Dermis microvascular lymphatic vessel endothelial cell (primary cell): ENCODE measurements around the gene CDHR3. TPM values are rescaled to one million over a fixed set of nuclear protein-coding genes. Genes with fewer than 3 reads are reported as not detected.
A peak's percentile ranks its signal among the peaks of the same experiment; 100 is the strongest.

Experiments used
- DNase-seq, 2 donors: peaks; one replicate each; pipeline versions ENCODE4 v3.0.0 to v3.0.0-alpha.2; 2010; ENCODE audit warnings: low read depth in 2 of 2
- total RNA-seq: library from RNA; depleted of rRNA; stranded (reverse); fragments of >200 nt; gene quantifications from 2 replicates; pipeline ENCODE4 v1.2.1, GENCODE V29; 2014

Gene CDHR3
- total RNA-seq, 1 donor from 2014 or later: 1.3 TPM

DNA sequence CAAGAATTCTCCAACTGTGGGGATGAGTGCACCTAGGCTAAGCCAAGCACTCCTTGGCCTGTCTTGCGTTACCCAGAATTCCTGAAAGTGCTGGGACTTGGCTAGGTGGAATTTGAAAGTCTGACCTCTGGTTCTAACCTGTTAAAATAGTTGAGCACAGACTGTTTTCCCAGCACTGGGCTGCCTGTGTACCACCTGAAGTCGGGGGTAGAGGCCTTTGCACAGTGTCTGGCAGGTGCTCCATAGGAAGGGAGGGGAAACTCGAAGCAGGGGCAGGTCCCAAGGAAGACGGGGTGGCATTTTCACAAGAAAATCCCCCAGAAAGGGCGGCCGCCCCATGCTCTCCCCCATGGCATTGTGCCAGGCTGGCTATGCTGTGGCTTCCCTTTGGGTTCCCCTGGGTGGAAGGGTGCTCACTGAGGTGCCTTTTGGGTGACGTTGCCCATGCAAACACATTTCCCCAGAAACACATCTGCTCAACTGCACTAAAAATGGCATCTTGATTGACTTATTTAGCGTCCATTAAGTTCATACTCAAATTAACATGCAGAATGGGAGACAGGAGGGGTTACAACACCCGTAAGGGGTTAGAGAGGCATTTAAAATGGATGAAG is 86.2 kb downstream of the CDHR3 start:
- no peak for DNase-seq

DNA sequence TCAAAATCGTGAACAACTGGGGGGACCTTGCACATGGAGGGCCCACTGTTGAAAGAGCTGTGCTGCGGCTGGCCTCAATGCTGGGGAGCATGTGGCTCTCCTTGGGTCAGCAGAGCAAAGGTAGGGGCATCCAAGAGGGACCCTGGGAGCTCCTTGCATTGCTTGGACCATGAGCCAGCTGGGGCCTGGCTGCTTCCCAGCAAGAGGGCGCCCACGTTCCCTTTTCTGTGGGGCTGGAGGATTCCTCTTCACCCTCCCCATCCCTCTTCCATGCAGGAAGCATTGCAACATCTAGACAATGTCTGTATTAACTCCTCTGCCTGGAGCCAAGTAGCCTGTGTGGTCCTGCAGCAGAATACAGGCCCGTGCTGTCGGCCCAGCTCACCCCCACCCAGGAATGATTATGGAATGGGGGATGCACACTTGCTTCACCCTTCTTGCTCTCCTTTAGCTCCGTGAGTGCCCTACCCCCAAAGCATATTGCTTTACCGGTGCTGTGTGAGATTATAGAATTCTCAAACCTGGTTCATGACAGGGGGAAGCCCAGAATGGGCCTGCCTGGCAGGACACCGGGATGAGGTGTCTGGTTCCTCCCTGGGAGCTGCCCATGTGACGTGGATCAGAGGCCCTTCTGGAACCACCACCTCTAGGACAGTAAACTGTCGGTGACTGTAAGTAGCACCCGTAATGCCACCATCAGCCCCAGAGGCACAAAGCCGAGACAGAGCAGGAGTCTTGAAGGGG is 87.1 kb downstream of the CDHR3 start:
- peak in 1 of 2 donors; percentile 21 for DNase-seq

- peak in 1 of 2 donors; percentile 69 for DNase-seq
These were observed 87.7 kb downstream of the CDHR3 start for GRCh38 chr7:106050746-106051117.

- DNase-seq: no peak
These were observed 89.6 kb downstream of the CDHR3 start for GRCh38 chr7:106052681-106053080.

DNA sequence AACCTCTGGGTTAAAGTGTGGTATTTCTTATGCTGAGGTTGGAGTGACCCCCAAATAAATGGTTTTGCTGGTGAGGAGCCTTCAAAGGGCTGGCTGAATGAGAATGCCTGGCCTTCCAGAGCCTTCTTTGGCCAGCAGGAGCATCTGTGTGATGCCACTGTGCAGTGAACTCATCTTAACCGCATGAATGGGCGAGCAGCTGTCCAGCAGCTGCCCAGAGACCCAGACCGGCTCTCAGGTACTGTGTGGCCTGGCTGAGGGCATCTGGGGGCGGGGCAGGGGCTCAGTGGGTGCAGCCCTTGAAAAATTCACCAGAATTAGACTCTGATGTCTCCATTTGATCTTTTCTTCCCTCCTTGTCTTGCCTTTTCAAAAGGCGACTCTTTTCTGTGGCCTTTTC is 90.0 kb downstream of the CDHR3 start:
- DNase-seq: no peak

GRCh38 chr7:106054156-106054910 is 91.3 kb downstream of the CDHR3 start:
- DNase-seq: no peak

GRCh38 chr7:106054971-106055532 is 92.0 kb downstream of the CDHR3 start:
- no peak for DNase-seq

DNA sequence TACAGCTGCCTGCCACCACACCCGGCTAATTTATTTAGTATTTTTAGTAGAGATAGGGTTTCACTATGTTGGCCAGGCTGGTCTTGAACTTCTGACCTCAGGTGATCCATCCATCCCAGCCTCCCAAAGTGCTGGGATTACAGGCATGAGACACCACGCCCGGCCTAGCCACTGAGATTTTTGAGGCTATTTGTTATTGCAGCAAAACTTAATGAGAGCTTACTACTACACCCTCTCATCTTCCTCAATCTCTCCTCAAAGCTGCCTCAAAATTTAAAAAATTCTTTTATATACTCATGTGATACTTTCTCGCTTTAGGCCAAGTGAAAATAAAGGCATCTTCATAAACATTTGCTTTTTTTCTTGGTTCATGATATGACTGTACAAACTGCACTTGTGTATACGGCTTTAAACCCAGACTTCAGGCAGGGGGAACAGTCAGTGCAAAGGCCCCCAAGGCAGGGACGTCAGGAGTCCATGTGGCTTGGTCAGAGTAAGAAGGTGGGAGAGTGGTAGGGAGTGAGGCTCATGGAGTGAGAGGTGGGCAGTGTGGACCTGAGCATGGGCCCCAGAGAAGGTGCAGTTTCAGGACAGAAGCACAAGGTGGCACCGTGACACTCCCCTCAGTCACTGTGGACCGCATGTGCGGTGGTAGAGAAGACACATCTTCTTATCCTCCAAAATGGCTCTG is 93.6 kb downstream of the CDHR3 start:
- DNase-seq: peak; percentile 65 to 82

GRCh38 chr7:106057204-106057961 is 94.3 kb downstream of the CDHR3 start:
- DNase-seq: no peak

- no peak for DNase-seq
These were observed 95.2 kb downstream of the CDHR3 start for GRCh38 chr7:106057962-106058927.

DNA sequence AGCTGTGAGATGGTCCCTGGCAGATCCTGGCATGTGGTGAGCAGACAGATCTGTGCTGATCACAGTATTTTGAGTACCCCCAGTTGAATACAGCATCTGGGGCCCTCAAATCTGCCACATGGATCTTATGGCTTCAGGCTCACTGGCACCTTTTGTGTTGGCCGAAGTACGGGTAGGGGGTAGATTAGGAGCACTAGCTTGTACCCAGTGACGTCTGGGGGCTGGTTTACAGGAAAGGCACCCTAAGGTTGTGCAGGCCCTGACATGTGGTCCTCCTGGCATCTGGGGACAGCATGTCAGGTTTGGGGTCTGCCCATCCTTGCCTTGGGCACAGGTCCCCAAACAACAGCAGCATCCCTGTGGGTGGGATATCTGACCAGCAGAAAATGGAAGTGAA is 95.9 kb downstream of the CDHR3 start:
- no peak for DNase-seq

- DNase-seq: no peak
These were observed 96.5 kb downstream of the CDHR3 start for GRCh38 chr7:106059556-106059955.

DNA sequence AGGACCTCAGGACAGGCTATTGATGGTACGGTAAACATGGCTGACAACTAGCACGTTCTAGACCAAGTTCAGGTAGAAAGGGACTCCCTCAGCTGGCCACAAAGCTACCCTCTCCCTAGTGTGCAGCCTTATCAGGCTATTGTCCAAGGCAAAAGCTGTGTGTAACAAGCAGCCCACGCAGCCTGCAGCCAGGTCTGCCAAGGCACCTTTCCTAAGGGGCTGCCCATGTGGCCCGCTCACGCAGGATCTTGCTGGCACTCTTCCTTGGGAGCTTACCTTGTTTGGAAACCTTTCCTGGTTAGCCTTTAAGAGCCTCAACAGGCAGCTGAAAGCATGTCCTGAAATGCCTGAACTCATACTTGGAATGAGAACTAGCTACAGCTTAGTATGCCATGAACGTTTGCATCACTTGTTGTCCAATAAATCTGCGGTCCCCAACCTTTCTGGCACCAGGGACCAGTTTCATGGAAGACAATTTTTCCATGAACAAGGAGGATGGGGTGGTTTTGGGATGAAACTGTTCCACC is 97.4 kb downstream of the CDHR3 start:
- no peak for DNase-seq

DNA sequence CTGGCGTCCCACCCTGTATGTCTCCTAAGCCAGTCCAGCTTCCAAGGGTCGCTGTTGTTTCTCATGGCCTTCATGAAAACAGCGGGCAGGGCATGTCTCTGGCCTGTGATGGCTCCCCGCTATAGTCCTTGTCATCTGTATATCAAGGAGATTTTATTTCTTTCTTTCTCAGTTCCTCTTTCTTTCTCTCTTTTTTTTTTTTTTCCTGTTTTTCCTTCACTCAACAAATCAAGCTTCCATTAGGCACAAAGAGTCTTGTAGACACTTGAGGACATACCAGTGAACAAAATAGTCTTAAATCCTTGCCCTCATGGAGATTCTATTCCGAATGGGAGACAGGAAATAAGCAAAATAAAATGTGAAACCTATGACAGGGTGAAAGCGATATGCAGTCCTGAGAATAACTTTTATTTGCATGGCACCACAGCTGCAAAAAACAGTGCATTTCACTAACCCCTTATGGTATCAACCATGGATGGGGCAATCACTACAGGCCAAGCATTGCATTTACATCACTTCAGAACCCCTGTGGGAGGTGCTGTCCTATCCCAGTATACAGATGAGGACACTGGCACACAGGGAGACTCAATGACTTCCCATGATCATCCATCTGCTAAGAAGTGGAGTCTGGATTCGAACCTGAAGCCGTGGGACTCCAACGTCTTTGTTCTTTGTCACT is 98.4 kb downstream of the CDHR3 start:
- DNase-seq: no peak

DNA sequence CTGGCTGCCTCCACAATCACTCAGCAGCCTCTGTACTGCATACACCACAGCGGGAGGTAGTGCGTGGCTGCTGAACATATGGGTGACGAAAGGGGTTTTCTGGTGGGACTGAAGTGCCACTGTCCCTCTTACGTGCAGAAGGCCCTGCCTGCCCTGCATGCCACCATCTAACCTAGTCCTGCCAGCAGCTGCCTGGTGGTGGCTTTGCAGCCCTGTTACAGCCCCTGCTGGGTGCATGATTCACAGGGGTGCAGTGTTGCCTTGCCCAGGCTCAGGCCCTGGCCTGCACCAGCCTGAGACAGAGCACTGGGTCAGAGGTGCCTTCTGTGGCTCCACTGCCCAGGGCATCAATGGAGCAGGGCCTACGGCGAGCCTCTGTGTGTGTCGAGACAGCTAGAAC is 98.9 kb downstream of the CDHR3 start:
- no peak for DNase-seq

- no peak for DNase-seq
These were observed 99.5 kb downstream of the CDHR3 start for GRCh38 chr7:106062521-106062931.

DNA sequence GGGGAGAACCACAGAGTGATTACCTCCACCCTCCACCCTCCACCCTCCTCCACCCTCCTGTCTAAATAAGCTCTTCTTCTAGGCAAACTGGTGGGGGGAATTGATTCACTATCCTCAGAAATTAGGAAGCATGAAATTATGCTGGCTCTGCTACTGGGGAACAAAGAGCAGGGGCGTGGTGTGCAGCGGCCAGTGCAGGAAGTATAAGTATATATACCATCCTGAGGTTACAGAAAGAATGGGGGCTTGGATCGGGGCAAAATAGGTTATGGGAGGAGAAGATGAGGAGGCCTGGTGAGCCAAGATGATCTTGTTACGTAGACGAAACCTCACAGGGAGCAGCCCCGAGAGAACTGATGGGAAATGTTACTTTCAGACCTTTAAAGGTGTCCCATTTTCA is 100.0 kb downstream of the CDHR3 start:
- DNase-seq: no peak

GRCh38 chr7:106063692-106064091 is 100.6 kb downstream of the CDHR3 start:
- no peak for DNase-seq

DNA sequence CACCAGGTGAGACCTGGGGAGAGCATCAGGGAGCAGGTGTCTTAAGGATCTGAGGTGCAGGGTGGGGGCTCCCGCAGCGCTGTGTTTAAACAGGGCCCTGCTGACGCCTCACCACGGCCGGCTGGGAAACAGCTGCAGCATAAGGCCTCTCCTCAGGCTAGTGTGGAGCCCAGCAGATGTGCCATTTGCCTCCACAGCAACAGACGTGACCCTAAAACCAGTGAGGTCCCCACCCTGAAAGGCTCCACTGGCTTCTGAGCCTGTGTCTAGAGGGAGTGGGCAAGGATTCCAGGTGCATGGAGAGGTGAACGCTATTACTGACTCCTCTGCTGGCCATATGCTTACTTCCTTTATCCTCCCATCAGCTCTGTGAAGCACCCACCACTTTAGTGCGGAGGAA is 101.3 kb downstream of the CDHR3 start:
- no peak for DNase-seq
